ENCODE measurements around the gene RYR2.

The RYR2 gene

DNA sequence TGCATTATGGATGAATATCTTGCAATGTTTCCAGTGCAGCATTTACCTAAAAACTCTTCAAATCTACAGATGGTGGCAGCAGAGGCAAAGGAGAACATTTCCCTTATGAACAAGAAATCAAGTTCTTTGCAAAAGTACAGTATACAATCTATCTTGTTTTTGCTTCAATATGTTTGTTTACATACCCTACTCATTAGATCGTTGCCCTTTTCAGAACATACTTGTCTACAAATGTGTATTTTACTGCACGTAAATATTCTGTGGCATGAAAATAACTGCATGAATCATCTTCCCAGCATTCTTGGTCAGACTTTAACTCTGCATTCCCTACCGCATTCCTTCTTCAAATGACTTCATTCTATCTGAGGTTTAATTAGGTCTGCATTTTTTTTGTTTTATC lies 636.0 kb downstream of the RYR2 start:
- Histone ChIP-seq H3K27me3 (no peaks in the 10 kb centered on the region), H3K9me3 (no peaks in the 10 kb centered on the region), H4K20me1 (no peaks in the 10 kb centered on the region), H3K4me3 (no peak overlapping the region), H3K9ac (no peak overlapping the region), H3K27ac (no peak overlapping the region), H3K36me3 (no peaks in the 10 kb centered on the region), H3K4me1 (no peaks in the 10 kb centered on the region), H3K4me2 (no peak overlapping the region)
- no peak for TF ChIP-seq Cebpa-rat (IDR thresholded peaks at IDR 0.05)

GRCh38 chr1:237679687-237680086 lies 637.7 kb downstream of the RYR2 start:
- Histone ChIP-seq H3K27me3 (no peaks in the 10 kb centered on the region), H3K27ac (no peak overlapping the region), H3K9me3 (no peaks in the 10 kb centered on the region), H3K4me3 (no peak overlapping the region), H3K4me2 (no peak overlapping the region), H4K20me1 (no peaks in the 10 kb centered on the region), H3K4me1 (no peaks in the 10 kb centered on the region), H3K9ac (no peak overlapping the region), H3K36me3 (no peaks in the 10 kb centered on the region)
- TF ChIP-seq Cebpa-rat (IDR thresholded peaks at IDR 0.05): no peak

DNA sequence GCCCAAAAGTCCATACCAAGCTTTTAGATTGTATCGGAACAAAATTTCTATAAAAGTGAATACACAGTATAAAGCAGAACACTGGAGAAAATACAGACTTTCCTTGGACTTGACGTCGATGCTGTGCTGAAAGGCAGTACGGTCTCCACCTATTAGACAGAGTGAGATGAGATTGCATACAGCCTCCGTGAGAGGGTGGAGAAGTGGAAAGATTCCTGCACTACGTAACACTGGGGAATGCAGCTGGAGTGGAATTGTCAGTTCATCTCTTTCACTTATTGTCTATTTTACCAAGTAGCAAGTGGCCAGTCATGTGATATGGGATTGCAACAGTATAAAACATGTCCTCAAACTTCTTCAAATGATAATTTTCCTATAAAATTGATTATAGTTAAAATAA lies 639.2 kb downstream of the RYR2 start:
- Histone ChIP-seq H4K20me1 (no peaks in the 10 kb centered on the region), H3K9me3 (no peaks in the 10 kb centered on the region), H3K4me3 (no peak overlapping the region), H3K36me3 (no peaks in the 10 kb centered on the region), H3K9ac (no peak overlapping the region), H3K27ac (no peak overlapping the region), H3K27me3 (no peaks in the 10 kb centered on the region), H3K4me2 (no peak overlapping the region), H3K4me1 (no peaks in the 10 kb centered on the region)
- no peak for TF ChIP-seq Cebpa-rat (IDR thresholded peaks at IDR 0.05)

GRCh38 chr1:237684236-237684635 lies 642.3 kb downstream of the RYR2 start:
- H3K4me2 ChIP-seq: no peak overlapping the region
- H3K27ac ChIP-seq: no peak overlapping the region
- no peak overlapping the region for H3K9ac ChIP-seq
- no peaks in the 10 kb centered on the region for H3K4me1 ChIP-seq
- H3K36me3 ChIP-seq: no peaks in the 10 kb centered on the region
- H3K27me3 ChIP-seq: no peaks in the 10 kb centered on the region
- no peak overlapping the region for H3K4me3 ChIP-seq
- no peaks in the 10 kb centered on the region for H3K9me3 ChIP-seq
- TF ChIP-seq Cebpa-rat (IDR thresholded peaks at IDR 0.05): no peak
- no peaks in the 10 kb centered on the region for H4K20me1 ChIP-seq

GRCh38 chr1:237685551-237685950 lies 643.6 kb downstream of the RYR2 start:
- no peak overlapping the region for H3K4me3 ChIP-seq

DNA sequence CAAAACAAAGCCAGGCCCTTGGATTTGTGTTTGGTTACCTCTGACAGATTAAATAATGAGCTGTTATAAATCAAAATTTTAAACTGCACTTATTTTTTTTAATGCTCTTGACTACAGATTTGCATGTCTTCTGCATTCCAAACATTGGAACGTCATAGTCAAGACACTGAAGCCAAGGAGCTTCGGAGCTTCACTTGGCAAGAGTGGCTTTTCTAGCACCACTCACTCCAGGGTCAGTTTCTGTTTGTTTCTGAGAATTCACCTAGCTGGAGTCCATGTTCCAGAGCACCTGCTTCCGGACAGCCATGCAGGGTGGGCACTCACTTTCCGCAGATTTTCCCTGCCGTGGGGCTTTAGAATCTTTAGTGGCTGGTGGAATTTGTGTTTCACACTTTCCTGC lies 645.8 kb downstream of the RYR2 start:
- no peak overlapping the region for H3K4me3 ChIP-seq
- H4K20me1 ChIP-seq: no peaks in the 10 kb centered on the region
- no peak overlapping the region for H3K4me2 ChIP-seq
- H3K9me3 ChIP-seq: no peaks in the 10 kb centered on the region
- no peaks in the 10 kb centered on the region for H3K27me3 ChIP-seq
- no peaks in the 10 kb centered on the region for H3K4me1 ChIP-seq
- no peak overlapping the region for H3K9ac ChIP-seq
- no peak for TF ChIP-seq Cebpa-rat (IDR thresholded peaks at IDR 0.05)
- H3K27ac ChIP-seq: no peak overlapping the region
- no peaks in the 10 kb centered on the region for H3K36me3 ChIP-seq

More at GRCh38 chr1:237685551-237685950, 643.6 kb downstream of the RYR2 start:
- Histone ChIP-seq H3K4me1 (no peaks in the 10 kb centered on the region), H3K27ac (no peak overlapping the region), H3K9ac (no peak overlapping the region), H3K4me2 (no peak overlapping the region), H4K20me1 (no peaks in the 10 kb centered on the region), H3K9me3 (no peaks in the 10 kb centered on the region), H3K27me3 (no peaks in the 10 kb centered on the region), H3K36me3 (no peaks in the 10 kb centered on the region)
- TF ChIP-seq Cebpa-rat (IDR thresholded peaks at IDR 0.05): no peak

DNA sequence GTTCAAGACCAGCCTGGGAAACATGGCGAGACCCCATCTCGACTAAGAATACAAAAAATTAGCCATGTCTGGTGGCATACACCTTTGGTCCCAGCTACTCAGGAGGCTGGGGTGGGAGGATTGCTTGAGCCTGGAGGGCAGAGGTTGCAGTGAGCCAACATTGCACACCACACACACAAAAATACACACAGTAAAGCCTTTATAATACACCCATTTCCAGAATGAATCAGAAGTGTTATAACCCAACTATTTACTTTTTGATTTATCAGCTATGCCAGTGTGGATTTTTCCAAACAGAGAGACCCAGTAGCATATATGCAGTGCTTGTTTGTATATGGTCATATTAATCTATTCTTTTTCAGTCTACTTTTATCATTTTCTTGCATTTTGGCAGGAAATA lies 648.7 kb downstream of the RYR2 start:
- Histone ChIP-seq H3K27ac (no peak overlapping the region), H3K27me3 (no peaks in the 10 kb centered on the region), H3K36me3 (no peaks in the 10 kb centered on the region), H3K9ac (no peak overlapping the region), H3K4me3 (no peak overlapping the region), H3K4me2 (no peak overlapping the region), H4K20me1 (no peaks in the 10 kb centered on the region), H3K4me1 (no peaks in the 10 kb centered on the region), H3K9me3 (no peaks in the 10 kb centered on the region)
- TF ChIP-seq Cebpa-rat (IDR thresholded peaks at IDR 0.05): no peak

GRCh38 chr1:237692255-237692654 lies 650.3 kb downstream of the RYR2 start:
- no peaks in the 10 kb centered on the region for H4K20me1 ChIP-seq
- TF ChIP-seq Cebpa-rat (IDR thresholded peaks at IDR 0.05): no peak
- no peaks in the 10 kb centered on the region for H3K27me3 ChIP-seq
- H3K4me3 ChIP-seq: no peak overlapping the region
- no peak overlapping the region for H3K9ac ChIP-seq
- no peak overlapping the region for H3K4me2 ChIP-seq
- H3K27ac ChIP-seq: no peak overlapping the region
- H3K36me3 ChIP-seq: no peaks in the 10 kb centered on the region
- no peaks in the 10 kb centered on the region for H3K4me1 ChIP-seq
- no peaks in the 10 kb centered on the region for H3K9me3 ChIP-seq

DNA sequence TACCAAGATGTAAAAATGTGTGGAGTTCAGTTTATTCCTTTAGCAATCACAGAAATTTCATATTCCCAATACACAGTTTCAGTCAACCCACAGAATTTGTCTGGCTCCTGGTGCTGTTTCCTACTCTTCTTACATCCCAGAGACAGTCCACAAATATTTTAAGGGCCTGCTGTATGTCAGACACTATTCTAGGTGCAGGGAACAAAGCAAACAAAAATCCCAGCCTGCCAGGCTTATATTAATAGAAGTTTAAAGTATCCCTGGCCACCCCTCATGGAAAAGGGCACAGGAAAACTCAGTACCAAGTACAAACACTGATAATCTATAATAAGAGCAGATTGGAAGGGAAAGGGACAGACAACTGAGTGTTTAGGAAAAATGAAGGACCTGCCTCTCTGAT lies 653.9 kb downstream of the RYR2 start:
- Histone ChIP-seq H3K9me3 (no peaks in the 10 kb centered on the region), H4K20me1 (no peaks in the 10 kb centered on the region), H3K36me3 (no peaks in the 10 kb centered on the region), H3K27me3 (no peaks in the 10 kb centered on the region), H3K9ac (no peak overlapping the region), H3K4me1 (no peaks in the 10 kb centered on the region), H3K4me3 (no peak overlapping the region), H3K4me2 (no peak overlapping the region), H3K27ac (no peak overlapping the region)
- no peak for TF ChIP-seq Cebpa-rat (IDR thresholded peaks at IDR 0.05)

- no peak overlapping the region for H3K27ac ChIP-seq
- H3K36me3 ChIP-seq: no peaks in the 10 kb centered on the region
- no peak overlapping the region for H3K4me2 ChIP-seq
- no peak for TF ChIP-seq Cebpa-rat (IDR thresholded peaks at IDR 0.05)
- no peaks in the 10 kb centered on the region for H3K27me3 ChIP-seq
- H3K9ac ChIP-seq: no peak overlapping the region
- no peak overlapping the region for H3K4me3 ChIP-seq
- H3K9me3 ChIP-seq: no peaks in the 10 kb centered on the region
- no peaks in the 10 kb centered on the region for H4K20me1 ChIP-seq
- no peaks in the 10 kb centered on the region for H3K4me1 ChIP-seq
These were observed 658.2 kb downstream of the RYR2 start for GRCh38 chr1:237700181-237700580.

DNA sequence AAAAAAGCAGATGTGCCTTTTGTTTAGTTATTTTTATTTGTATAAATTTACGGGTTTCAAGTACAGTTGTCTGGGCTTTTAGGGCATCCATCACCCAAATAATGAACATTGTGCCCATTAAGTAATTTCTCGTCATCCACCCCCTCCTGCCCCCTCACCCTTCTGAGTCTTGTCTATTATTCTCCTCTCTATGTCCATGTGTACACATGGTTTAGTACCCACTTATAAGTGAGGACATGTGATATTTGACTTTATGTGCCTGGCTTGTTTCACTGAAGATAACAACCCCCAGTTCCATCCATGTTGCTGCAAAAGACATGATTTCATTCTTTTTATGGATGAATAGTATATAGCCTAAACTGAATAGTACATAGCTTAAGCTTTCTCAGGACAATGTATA lies 659.5 kb downstream of the RYR2 start:
- H3K27me3 ChIP-seq: no peaks in the 10 kb centered on the region
- H3K9me3 ChIP-seq: no peaks in the 10 kb centered on the region
- H3K9ac ChIP-seq: no peak overlapping the region
- no peaks in the 10 kb centered on the region for H3K4me1 ChIP-seq
- H3K27ac ChIP-seq: no peak overlapping the region
- no peak overlapping the region for H3K4me3 ChIP-seq
- H3K36me3 ChIP-seq: no peaks in the 10 kb centered on the region
- no peak for TF ChIP-seq Cebpa-rat (IDR thresholded peaks at IDR 0.05)
- no peak overlapping the region for H3K4me2 ChIP-seq
- no peaks in the 10 kb centered on the region for H4K20me1 ChIP-seq

Data from BLaER1 (cell line).